CD1c-positive myeloid dendritic cell (primary cell): Measurements from ENCODE around the gene ANKRD13B.
A peak's percentile ranks its signal among the peaks of the same experiment; 100 is the strongest.

Experiments used
- DNase-seq: peaks from one replicate; pipeline ENCODE4 v3.0.0-alpha.2; 2016; ENCODE audit errors: extremely low spot score

The ANKRD13B gene

GRCh38 chr17:29616300-29617048, 23.5 kb downstream of the ANKRD13B start:
- DNase-seq = peak; percentile 23

- DNase-seq = peak; percentile 88
These were observed 24.2 kb downstream of the ANKRD13B start for GRCh38 chr17:29617125-29617480.

GRCh38 chr17:29617481-29618271, 24.7 kb downstream of the ANKRD13B start:
- peak; percentile 90 for DNase-seq

DNA sequence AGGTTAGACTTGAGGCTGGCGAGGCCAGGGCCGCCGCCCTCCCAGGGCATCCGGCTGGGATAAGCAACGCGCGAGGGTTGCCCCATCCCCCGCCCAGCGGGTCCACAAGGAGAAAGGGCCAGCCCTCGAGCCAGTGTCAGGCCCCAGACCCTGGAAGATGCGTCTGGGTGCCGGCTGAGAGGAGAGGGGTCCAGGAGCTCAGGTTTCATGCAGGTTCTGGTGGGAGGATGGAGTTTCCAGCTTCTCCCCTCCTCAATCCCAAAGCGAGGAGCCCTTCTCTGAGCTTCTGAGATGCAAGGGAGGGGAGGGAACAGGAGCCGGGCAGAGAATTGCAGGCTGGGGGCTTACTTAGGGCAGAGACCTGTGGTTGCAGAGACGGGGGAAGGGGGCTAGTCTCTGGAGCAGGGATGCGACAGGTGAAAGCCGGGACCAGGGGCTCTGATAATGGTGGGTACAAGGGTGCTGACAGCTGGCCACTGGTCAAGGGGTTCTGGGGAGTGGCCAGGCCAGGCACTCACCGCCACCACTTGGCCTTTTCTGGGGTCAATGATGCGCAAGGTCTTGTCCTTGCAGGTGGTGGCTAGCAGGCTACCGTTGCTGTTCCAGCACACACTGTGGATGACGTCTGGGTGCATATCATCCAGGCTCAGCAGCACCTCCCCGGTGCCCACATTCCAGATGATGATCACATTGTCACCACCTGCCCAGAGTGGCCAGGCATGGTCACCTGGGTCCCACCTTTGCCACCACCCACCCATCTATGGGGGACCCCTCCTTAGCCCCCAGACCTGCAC, 25.5 kb downstream of the ANKRD13B start:
- DNase-seq = no peak

DNA sequence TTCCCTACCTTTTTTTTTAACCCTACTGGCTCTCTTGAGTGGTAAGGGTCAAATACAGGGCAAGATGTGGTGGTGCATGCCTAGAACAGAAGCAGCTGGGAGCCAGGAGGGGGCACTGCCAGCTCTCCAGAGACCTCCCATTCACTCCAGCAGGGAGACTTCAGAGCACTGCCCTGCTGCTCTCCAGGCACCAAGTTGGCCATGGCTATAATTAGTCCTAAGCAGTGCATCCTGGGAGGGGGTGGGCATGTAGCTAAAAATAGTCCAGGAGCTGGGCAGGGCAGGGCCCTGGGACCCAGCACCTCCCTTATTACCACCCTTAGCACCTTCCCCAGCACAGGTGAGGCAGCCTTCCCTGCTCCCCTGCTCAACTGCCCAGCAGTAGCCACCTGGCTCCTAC, 26.3 kb downstream of the ANKRD13B start:
- no peak for DNase-seq

DNA sequence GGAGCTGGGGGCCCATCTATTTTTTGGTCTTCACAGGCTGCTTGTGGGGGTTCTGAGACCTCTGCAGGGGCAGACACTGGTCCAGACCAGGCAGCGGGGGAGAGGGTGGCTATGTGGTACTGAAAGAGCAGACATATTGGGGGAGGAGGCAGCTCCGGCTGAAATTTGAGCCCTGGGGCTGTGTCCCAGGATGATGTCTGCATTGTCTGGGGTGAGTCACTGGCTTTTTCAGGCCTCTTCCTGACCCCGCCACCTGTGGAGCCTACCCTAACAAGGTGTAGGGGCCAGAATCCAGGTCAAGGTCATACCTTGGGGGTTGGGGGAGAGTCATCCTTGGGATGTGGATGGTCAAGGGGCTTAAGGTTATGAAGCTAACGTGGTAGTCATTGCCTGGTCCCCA, 27.3 kb downstream of the ANKRD13B start:
- DNase-seq = no peak

GRCh38 chr17:29620779-29621500, 28.0 kb downstream of the ANKRD13B start:
- no peak for DNase-seq

DNA sequence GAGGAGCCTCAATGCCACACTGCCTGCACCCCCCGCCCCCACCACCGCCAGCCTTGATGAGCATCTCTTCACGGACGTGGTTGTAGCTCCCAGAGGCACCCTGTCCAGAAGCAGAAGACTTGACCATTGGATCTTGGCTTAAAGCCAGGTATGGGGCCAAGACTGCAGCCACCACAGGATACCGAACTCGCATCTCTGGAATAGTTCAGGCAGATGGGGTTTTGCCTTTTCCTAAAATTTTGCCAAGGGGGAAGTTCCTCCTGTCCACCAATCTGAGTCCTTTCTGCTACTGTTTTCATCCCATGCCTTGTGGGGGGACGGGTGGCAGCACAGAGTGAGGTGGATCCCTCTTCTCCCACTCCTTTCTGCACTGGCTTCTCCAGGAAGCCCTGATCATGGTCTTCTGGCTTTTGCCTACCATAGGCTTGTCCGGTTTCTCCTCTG, 28.8 kb downstream of the ANKRD13B start:
- DNase-seq = no peak

- DNase-seq = peak; percentile 61
These were observed 29.7 kb downstream of the ANKRD13B start, which contains the start of gene CORO6 for GRCh38 chr17:29622337-29623282. Gene CORO6 (minus strand): TSS chr17:29622912. CDS start chr17:29621421, 1,491 bp downstream.

- no peak for DNase-seq
These were observed 30.3 kb downstream of the ANKRD13B start for GRCh38 chr17:29623283-29623647.

GRCh38 chr17:29624586-29624985, 31.7 kb downstream of the ANKRD13B start:
- no peak for DNase-seq

GRCh38 chr17:29625037-29625750, 32.3 kb downstream of the ANKRD13B start:
- DNase-seq = no peak

- no peak for DNase-seq
These were observed 35.0 kb downstream of the ANKRD13B start for GRCh38 chr17:29627951-29628350.

DNA sequence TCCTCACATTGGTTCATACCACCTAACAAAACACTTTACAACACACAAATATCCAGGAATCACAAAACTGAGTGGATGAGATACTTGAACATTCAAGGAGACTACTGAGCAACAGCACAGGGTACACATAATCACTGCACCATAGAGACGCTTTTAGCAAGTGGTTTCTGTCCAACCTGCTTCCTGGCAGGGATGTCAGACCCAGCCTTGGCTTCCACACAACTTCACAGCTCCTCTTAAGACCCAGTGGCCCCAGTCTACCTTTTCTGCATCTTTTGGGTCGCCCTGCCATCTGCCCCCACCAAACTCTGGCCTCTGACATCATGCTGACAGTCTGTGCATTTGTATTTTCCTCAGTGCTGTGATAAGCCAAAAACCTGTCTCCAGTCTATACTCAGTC, 35.7 kb downstream of the ANKRD13B start:
- DNase-seq = no peak

DNA sequence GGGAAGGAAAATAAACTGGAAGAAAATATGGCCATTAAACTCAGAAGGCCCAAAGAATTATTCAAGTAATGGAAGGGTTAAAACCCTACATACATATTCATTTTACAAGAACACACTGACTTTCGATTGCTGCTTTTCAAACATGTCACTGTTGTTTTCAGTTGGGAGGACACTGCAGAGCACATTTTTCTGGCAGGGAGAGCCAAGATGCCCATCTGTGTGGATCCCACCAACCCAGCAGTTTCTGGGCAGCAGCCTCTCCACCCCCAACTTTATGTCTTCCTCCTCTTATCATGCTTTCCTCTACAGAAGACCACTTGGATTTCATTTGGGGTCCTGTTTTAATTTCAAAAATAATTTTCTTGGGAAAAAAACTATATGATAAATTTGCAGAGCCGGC, 36.9 kb downstream of the ANKRD13B start:
- no peak for DNase-seq

GRCh38 chr17:29630630-29631193, 37.8 kb downstream of the ANKRD13B start:
- DNase-seq = no peak

DNA sequence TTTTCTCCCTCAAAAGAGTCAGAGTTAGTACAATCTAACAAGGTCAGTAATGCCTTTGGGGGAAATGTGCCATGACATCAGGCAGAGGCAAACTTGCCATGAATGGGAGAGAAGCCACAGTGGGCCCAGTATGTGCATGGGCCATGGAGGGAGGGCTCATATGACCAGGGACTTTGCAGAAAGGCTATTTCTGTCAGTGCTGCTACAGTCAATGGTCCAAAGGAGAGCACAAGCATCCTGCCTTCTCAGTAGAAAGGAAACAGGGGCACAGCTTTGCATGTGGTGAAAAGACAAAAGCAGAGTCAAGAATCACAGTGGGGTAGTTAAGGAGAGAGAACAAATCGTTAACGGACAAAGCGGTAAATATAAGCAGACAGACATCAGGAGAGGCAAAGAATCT, 41.0 kb downstream of the ANKRD13B start:
- no peak for DNase-seq

DNA sequence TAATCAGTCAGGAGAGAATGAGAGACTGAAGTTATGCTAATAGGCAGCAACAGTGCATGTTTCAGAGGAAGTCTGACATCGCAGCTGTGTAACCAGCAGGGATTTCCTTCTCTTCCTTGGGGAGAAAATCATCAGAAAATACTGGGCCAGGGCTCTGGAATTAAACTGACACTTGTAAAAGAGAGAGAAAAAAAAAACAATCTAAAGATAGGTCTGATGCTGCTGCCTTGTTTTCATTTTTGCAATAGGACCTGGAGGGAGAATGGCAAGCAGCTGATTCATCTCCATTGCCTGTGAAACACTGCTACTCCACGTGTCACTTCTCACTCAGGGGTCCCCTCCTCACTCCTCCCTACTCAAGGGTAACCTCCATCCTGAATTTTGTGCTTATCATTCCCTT, 47.5 kb downstream of the ANKRD13B start:
- no peak for DNase-seq

GRCh38 chr17:29640981-29641642, 48.2 kb downstream of the ANKRD13B start:
- peak; percentile 70 for DNase-seq
